ENCODE data around the gene PRG2.

DNA sequence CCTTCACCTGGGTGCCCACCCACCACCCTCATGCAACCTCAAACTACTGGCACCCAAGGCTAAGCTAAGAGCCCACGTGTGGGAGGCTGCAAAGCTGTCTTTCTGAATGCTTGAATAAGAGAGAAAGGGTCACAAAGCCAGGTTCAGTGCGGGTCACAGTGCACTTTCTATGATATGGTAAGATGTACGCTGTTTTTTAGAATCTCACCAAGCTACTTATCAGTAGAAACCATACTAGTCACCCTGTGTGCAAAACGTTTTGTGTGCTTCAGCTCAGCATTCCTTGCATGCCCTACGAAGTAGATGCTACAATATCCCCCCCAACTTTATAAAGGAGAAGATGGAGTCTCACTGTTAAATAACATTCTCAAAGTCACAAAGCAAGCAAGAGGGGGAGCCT is 37.4 kb downstream of the PRG2 start:
- no peak for TF ChIP-seq POLR2A (IDR thresholded peaks at IDR 0.05)
- TF ChIP-seq, protein P1, sequence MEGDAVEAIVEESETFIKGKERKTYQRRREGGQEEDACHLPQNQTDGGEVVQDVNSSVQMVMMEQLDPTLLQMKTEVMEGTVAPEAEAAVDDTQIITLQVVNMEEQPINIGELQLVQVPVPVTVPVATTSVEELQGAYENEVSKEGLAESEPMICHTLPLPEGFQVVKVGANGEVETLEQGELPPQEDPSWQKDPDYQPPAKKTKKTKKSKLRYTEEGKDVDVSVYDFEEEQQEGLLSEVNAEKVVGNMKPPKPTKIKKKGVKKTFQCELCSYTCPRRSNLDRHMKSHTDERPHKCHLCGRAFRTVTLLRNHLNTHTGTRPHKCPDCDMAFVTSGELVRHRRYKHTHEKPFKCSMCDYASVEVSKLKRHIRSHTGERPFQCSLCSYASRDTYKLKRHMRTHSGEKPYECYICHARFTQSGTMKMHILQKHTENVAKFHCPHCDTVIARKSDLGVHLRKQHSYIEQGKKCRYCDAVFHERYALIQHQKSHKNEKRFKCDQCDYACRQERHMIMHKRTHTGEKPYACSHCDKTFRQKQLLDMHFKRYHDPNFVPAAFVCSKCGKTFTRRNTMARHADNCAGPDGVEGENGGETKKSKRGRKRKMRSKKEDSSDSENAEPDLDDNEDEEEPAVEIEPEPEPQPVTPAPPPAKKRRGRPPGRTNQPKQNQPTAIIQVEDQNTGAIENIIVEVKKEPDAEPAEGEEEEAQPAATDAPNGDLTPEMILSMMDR (IDR thresholded peaks at IDR 0.05 in 4 of 5, conservative IDR thresholded peaks at IDR 0.05 in 1 of 5) = no peak
